RPMI8226 (cell line): ENCODE measurements around the gene CLK3.
"Not testable (repeated sequence)": the region's sequence is repeated elsewhere in the genome, so short reads cannot be mapped to it uniquely, and the experiment has no call there.

Experiments
- DNase-seq: peaks from one replicate; pipeline ENCODE4 v3.0.0-alpha.2; 2015

CLK3 gene

DNA sequence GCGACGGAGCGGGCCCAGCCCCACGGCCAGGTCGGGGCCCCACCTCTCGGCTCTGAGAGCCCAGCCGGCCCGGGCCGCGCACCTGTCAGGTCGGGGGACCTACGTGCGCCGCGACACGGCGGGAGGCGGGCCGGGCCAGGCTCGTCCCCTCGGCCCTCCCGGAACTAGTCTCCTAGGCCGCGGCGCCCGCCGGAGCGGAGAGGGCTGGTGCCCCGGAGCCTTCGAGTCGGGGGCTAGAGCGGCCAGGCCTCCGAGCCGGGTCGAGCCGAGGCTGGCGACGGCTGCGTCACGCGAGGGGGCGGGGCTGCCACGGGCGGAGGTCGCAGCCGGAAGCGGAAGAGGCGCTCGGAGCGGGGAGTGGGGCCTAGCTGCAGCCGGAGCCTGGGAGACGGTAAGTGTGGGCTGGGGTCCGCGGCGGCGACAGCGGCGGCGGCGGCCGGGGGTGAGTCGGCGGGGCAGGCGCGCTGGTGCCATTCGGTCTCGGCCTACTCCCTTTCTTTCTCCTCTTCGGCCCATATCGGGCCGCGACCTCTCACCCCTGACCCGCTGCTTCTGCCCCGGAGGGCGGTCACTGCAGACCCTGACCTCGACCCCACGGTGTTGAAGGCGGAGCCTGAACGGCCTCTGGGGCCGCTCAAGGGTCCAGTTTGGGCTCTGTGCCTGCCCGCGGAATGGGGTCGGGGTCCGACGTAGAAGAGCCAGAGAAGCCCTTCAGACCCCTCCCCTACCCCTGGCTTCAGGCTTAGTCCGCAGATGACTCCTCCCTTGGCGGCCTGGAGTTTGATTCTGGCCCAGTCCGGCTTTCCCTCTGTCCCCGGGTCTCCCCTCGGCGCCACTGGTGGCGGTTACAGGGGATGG, at the start of gene CLK3:
TSS of gene CLK3 (plus strand) at position 329 of the 858 bp plus-strand sequence. CDS start 3,361 bp downstream, outside the sequence.
- DNase-seq, result peak; percentile 99

DNA sequence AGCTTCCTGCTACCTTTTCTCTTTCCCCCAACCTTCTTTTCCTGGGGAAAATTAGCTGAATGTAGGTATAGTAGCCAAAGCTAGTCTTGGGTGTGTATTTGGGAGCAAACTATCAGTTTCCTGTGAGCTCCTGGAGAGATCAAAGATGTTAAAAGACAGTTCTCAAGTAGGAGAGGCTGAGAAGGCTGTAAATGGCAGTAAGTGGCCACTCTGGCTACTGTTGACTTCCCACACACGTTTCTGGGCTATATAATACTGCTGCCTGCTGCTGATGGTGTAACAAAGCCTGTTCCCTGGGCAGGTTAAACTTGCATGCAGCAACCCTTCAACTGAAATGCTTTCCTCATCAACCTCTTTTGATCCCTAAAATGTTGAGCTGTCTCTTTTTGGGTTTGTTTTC, 47.0 kb upstream of the CLK3 start:
- no peak for DNase-seq

DNA sequence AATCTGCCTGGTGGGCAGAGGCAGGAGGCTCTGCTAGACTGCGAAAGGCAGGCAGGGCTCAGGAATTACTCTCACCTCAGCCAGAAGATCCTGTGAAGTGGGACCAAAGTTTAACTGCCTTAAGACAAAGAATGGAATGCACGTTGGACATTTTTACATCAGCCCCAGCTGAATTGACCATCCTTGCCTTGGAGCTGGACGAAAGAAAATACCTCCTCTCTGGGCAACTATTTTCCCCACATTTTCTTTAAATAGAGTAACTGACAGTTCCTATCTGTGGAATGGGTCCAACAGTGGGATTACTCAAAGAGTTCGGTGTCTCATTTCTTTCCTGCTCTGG, 45.9 kb upstream of the CLK3 start:
- DNase-seq, result no peak

GRCh38 chr15:74571191-74571590, 44.4 kb upstream of the CLK3 start:
- DNase-seq, result no peak

GRCh38 chr15:74573987-74574386, 41.6 kb upstream of the CLK3 start:
- DNase-seq, result no peak

DNA sequence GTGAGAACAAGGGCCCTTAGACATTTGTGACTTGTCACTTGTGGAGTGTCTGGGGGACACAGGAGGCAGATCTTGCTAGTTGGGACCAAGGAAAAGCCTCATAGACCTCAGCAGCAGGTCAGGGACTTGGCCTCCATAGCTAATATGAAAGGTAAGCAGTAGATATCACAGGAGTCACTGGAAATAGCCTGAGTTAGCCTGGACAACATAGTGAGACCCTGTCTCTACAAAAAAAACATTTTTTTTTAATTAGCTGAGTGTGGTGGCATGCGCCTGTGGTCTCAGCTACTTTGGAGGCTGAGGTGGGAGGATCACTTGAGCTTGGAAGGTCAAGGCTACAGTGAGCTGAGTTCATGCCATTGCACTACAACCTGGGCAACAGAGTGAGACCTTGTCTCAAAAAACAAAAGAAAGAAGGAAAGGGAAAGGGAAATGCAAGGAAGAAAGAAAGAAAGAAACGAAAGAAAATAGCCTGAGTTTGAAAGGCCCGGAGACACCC, 37.1 kb upstream of the CLK3 start:
- no peak for DNase-seq

- no peak for DNase-seq
These were observed 36.6 kb upstream of the CLK3 start for GRCh38 chr15:74579001-74579400.

GRCh38 chr15:74580538-74581350, 34.9 kb upstream of the CLK3 start:
- no peak for DNase-seq

DNA sequence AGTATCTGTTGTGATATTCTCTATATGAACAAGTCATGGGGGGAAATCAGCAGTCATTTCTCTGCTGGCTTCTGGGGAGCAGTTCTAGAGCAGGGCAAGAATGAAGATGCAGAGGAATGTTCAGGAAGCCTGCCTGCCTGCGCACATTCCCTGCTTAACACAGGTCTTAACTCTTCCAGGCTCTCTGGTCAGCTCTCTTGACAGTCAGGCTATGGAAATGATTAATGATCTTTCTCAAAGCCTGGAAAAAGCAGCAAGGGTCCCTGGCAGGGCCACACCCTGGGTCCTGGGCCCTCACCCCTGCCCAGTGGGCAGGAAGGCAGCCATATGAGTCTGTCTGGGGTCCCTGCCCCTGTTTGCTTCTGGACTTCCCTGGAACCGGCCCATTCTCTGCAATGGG, 31.4 kb upstream of the CLK3 start:
- no peak for DNase-seq

GRCh38 chr15:74584779-74585178, 30.9 kb upstream of the CLK3 start:
- DNase-seq, result no peak

DNA sequence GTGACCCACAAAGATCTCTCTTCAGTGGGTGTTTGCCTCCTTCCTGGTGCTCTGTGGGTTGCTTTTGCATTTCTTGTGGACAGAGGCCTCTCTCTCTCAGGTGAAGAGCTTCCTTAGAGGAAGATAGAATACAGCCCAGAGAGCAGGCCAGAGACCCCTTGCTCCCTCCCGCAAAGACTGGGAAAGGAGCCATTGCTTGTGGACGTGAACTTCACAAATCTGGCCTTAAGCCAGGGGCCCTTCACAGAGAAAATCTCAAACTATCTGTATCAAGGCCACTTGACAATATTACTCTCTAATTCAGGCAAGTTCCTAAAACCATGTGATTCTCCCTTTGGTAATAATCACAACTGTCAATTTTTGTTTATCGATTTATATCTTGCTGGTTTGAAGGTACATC, 30.4 kb upstream of the CLK3 start:
- DNase-seq, result no peak

GRCh38 chr15:74585857-74586256, 29.8 kb upstream of the CLK3 start:
- DNase-seq, result no peak

- no peak for DNase-seq
These were observed 25.8 kb upstream of the CLK3 start for GRCh38 chr15:74589826-74590225.

DNA sequence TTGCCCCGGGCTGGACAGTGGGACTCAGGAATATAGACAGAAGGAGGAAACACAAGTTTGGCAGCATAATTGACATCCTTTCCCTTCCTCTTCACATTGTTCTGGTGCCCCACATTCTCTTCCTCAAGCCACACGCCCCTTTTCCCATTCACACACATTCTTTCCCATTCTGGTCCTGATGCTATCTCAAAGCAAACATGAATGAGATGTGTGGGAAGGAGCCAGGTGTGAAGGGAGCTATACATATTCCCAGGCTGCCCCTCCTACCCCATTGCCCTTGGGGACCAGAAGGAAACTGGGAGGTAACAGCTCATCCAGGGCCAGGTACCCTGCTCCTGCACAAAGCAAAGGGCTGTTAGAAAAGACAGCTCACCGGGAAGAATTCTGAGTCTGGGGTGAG, 23.4 kb upstream of the CLK3 start:
- no peak for DNase-seq

DNA sequence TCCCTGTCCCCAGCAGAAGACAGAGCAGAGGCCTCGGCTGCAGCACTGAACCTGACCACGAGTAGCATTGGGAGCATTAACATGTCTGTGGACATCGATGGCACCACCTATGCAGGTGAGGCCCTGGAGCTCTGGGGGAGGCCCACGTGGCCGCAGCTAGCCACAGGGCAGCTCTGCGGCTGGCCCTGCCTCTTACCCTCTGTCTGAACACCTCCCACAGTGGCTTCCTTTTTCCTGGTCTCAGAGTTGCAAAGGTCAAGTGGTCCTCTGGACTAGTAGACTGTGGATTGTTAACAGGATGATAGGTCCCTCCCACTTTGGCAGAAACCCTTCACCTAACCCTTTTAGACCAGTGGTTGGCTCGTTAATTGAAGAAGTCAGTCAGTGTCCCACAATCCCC, 22.5 kb upstream of the CLK3 start:
- no peak for DNase-seq

DNA sequence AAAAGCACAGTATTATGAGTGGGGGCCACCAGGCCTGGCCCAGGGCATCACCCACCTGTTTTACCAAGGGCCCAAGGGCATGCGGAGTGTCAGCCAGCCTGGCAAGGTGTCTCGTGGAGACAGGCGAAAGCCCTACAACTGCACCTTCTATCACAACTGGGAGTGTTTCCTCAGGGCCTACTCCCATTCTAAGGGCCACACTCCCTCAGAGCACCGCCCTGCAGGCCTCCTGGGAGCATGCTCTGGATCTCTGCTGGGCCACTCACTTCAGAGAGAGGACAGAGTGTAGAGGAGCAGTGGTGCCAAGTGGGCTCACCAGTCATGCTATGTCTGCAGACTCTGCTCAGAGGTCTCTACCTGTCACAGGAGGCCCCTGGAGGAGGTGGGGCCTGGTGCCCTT, 21.2 kb upstream of the CLK3 start:
- DNase-seq, result no peak

DNA sequence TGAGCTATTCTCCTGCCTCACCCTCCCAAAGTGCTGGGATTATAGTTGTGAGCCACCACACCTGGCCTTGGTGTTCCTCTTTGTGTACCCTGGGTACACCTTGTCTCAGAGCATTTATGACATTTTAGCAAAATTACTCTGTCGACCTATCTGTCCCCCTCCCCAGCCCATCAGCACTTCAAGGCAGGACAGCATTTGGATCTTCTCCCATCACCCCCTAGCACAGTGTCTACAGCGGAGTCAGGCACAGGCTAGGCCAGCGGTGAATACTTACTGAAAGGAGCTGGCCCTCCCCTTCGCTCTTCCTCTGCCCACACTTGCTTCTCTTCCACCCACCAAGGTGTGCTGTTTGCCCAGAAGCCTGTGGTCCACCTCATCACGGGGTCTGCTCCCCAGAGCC, 20.4 kb upstream of the CLK3 start:
- DNase-seq, result no peak

DNA sequence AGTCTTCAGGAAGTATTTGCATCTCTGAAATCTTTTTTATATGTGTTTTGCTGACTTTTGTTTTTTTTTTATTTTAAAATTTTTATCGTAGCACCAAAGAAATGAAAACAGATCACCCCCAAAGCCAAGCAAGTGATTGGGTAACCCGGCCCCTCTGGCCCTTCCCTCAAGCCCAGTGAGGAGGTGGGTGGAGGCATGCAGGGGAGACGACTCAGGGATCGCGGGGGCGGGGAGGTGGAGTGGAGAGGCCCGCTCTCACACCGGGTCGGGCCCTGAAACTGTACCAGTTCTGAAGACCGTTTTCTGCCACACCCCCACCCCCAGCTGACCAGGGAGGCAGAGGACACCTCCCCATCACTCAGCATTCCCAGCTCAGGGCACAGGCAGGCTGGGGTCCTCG, 18.9 kb upstream of the CLK3 start:
- DNase-seq, result not testable (repeated sequence)

DNA sequence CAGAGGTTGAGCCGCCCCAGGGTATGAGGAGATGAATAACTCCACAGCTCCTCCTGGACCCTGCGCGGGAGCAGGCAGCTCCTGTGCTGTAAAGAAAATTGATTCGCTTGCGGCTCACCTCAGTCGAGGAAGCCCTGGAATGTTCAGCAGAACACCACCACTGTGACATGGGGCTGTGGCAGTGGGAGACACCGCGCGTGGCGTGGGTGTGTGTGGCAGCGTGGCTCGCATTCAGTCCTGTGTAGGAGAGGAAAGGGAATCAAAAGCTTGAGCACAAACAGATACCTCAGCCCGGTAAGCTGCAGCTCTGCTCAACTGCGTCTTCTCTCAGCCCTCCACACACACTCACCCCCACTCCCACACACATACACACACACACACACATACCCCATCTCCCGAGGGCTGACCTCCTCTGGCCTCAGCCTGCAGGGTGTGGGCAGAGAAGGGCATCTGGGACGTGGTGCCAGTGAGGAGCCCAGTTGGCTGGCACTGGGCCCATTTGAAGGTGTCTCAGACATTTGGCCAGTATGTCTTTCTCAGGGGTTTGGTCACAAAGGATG, 18.4 kb upstream of the CLK3 start:
- DNase-seq, result not testable (repeated sequence)

DNA sequence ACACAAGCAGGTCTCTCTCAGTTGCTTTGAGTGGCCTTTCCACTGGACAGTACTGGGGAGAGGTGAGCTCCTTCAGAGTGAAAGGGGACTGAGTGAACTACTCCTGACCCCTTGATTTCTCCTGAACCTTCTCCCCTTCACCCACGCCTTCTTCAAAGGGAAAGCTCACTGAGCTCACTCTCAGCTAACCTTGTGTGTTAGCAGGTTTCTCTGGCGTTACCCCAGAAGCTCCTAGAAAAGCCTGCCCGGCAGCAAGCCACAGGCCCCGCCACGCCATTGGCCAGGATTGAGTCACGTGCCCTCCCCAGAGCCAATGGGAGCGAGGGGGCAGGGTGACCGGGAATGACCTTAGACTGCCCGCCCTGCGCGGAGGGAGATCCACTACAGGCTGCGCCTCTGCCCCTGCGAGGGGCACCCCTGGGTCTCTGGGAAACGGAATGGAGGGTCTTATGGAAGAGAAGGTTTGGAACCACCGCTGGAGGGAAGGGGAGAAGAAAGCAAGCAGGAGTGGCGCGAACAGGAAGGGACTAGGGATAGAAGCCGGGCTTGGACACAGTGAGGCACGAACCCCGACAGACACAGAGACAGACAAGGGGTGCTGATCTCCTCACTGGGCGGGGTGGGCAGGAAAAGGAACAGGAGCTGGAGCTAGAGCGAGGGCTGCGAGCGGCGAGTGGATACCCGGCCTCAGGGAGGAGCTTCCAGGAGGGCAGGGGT, 17.4 kb upstream of the CLK3 start:
- DNase-seq, result peak; percentile 99

DNA sequence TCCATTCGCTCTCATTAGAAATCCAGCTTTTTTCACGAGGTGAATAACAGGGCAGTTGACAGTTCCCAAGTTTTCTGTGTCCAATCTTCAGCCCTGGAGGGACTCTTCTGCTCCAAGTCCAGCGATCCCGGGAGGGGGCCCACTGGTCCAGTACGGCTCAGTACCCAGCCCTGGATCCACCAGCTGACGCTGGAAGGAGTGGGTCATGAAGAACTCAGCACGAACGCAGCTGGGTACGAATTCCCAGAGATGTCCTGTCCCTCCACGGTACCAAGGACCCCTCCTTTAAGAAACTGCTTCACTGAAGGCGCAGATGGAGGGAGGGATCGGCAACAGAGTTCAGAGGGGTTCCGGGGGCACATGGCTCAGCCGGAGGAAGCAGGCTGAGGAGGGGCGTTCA, 16.5 kb upstream of the CLK3 start:
- no peak for DNase-seq

DNA sequence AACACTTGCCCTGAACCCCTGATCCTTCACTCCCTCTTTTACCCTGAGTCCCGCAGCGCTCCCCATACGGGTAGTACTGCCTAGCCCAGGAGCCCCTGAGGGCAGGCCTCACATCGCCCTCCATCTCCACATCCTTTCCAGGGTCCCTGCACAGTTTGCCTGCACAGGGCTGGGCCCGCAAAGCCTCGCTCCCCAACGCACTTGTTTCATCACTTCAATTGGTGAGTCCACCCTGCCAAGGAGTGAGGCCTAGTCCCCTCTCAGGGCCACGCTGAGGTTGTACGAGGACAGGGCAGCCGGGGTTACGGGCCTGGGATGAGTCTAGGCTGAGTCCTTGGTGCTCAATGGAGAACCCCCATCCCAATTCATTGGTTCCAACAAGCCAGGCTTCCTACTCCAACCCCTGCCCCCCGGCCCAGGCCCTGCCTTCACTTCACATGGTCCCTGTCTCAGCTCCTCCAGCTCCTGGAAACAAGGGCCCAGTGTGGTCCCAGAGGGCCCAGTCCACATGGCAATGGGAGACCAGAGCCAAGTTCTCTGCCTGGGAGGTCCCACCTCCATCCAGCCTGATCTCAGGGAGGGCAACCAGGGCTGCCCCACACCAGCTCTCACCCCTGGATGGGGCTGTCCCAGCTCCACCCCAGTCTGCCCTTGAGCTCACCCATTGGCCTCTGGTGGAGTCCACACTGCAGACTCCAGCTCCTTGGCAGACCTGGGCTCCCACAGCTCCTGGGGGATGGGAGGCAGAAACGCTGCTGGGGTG, 12.4 kb upstream of the CLK3 start:
- no peak for DNase-seq
